HL-60 (cell line): ENCODE measurements around the gene RSPH10B.
"Not testable (repeated sequence)": the region's sequence is repeated elsewhere in the genome, so short reads cannot be mapped to it uniquely, and the experiment has no call there.

Source experiments
- CTCF ChIP-seq: IDR thresholded peaks from one replicate; pipeline ENCODE4 v1.5.1; 2011; ENCODE audit warnings: low read length, control low read depth, inconsistent platforms; ENCODE audit not compliant: insufficient read depth
- REST ChIP-seq: IDR thresholded peaks from 2 replicates; pipeline ENCODE4 v1.6.1; 2012; ENCODE audit warnings: low read depth; ENCODE audit not compliant: insufficient replicate concordance
- SPI1 ChIP-seq: IDR thresholded peaks from 2 replicates; pipeline ENCODE4 v1.6.1; 2012; ENCODE audit warnings: low read depth, mild to moderate bottlenecking, borderline replicate concordance

- not testable (repeated sequence) for TF ChIP-seq CTCF, REST, SPI1
Measured at GRCh38 chr7:5926263-5926870, 44.1 kb downstream of the RSPH10B start.
